HUES48 (cell line): ENCODE results near the gene ADARB2.

Experiments used
- H3K27ac ChIP-seq: one replicate; pipeline ENCODE4 v1.7.0; 2013; ENCODE audit warnings: low read depth, low read length, inconsistent platforms
- H3K27me3 ChIP-seq: 2 replicates; pipeline ENCODE4 v1.6.1; 2013; ENCODE audit warnings: mild to moderate bottlenecking, low read length; ENCODE audit not compliant: control insufficient read depth, insufficient read depth
- H3K36me3 ChIP-seq: 2 replicates; pipeline ENCODE4 v1.6.1; 2013; ENCODE audit warnings: low read length; ENCODE audit not compliant: control insufficient read depth, insufficient read depth
- H3K4me1 ChIP-seq: 2 replicates; pipeline ENCODE4 v1.6.1; 2013; ENCODE audit warnings: mild to moderate bottlenecking, low read length; ENCODE audit not compliant: control insufficient read depth, insufficient read depth
- H3K4me3 ChIP-seq: 2 replicates; pipeline ENCODE4 v1.5.1; 2013; ENCODE audit warnings: mild to moderate bottlenecking, low read depth, low read length
- H3K9ac ChIP-seq: 2 replicates; pipeline ENCODE4 v1.6.1; 2013; ENCODE audit warnings: mild to moderate bottlenecking, low read depth, low read length, moderate library complexity
- H3K9me3 ChIP-seq: 2 replicates; pipeline ENCODE4 v1.6.1; 2013; ENCODE audit warnings: low read length; ENCODE audit not compliant: control insufficient read depth, insufficient read depth

Gene ADARB2

GRCh38 chr10:1613511-1613910 lies 123.8 kb downstream of the ADARB2 start:
- Histone ChIP-seq H3K27me3 (peaks cover 6% of the 10 kb centered on the region; the same call in 1 of the 2 replicates), H3K9me3 (no peaks in the 10 kb centered on the region), H3K9ac (no peak overlapping the region), H3K27ac (no peak overlapping the region), H3K4me3 (no peak overlapping the region), H3K4me1 (peaks cover 24% of the 10 kb centered on the region), H3K36me3 (no peaks in the 10 kb centered on the region)

GRCh38 chr10:1612908-1613307 lies 124.4 kb downstream of the ADARB2 start:
- no peak overlapping the region for H3K27ac ChIP-seq
- H3K9me3 ChIP-seq, result no peaks in the 10 kb centered on the region
- H3K36me3 ChIP-seq, result no peaks in the 10 kb centered on the region
- no peak overlapping the region for H3K9ac ChIP-seq
- H3K4me3 ChIP-seq, result no peak overlapping the region
- peaks cover 6% of the 10 kb centered on the region; the same call in 1 of the 2 replicates for H3K27me3 ChIP-seq
- H3K4me1 ChIP-seq, result peaks cover 26% of the 10 kb centered on the region

GRCh38 chr10:1611936-1612550 lies 125.3 kb downstream of the ADARB2 start:
- Histone ChIP-seq H3K27me3 (peaks cover 6% of the 10 kb centered on the region; the same call in 1 of the 2 replicates), H3K36me3 (no peaks in the 10 kb centered on the region), H3K27ac (no peak overlapping the region), H3K9me3 (no peaks in the 10 kb centered on the region), H3K4me3 (no peak overlapping the region), H3K4me1 (peaks cover 22% of the 10 kb centered on the region), H3K9ac (no peak overlapping the region)

- H3K9me3 ChIP-seq, result no peaks in the 10 kb centered on the region
- no peak overlapping the region for H3K4me3 ChIP-seq
- no peaks in the 10 kb centered on the region for H3K36me3 ChIP-seq
- H3K4me1 ChIP-seq, result peaks cover 18% of the 10 kb centered on the region
- no peak overlapping the region for H3K9ac ChIP-seq
- H3K27ac ChIP-seq, result no peak overlapping the region
- H3K27me3 ChIP-seq, result peaks cover 6% of the 10 kb centered on the region; the same call in 1 of the 2 replicates
Observed at GRCh38 chr10:1610986-1611770, 126.1 kb downstream of the ADARB2 start.

GRCh38 chr10:1609648-1609970 lies 127.7 kb downstream of the ADARB2 start:
- Histone ChIP-seq H3K4me1 (peaks cover 18% of the 10 kb centered on the region), H3K9me3 (no peaks in the 10 kb centered on the region), H3K4me3 (no peak overlapping the region), H3K36me3 (no peaks in the 10 kb centered on the region), H3K27ac (no peak overlapping the region), H3K9ac (no peak overlapping the region), H3K27me3 (peaks cover 6% of the 10 kb centered on the region; the same call in 1 of the 2 replicates)

- Histone ChIP-seq H3K36me3 (no peaks in the 10 kb centered on the region), H3K27me3 (peaks cover 6% of the 10 kb centered on the region; the same call in 1 of the 2 replicates), H3K4me1 (peaks cover 18% of the 10 kb centered on the region), H3K27ac (no peak overlapping the region), H3K9ac (no peak overlapping the region), H3K9me3 (no peaks in the 10 kb centered on the region), H3K4me3 (peak overlapping the region; percentile 48)
Observed at GRCh38 chr10:1608851-1609647, 128.3 kb downstream of the ADARB2 start.

- Histone ChIP-seq H3K4me3 (peak overlapping the region; percentile 48; the same call in 1 of the 2 replicates), H3K27me3 (peaks cover 6% of the 10 kb centered on the region; the same call in 1 of the 2 replicates), H3K9me3 (no peaks in the 10 kb centered on the region), H3K27ac (no peak overlapping the region), H3K36me3 (no peaks in the 10 kb centered on the region), H3K4me1 (peaks cover 18% of the 10 kb centered on the region), H3K9ac (no peak overlapping the region)
Observed at GRCh38 chr10:1608408-1608807, 128.9 kb downstream of the ADARB2 start.

- peaks cover 18% of the 10 kb centered on the region for H3K4me1 ChIP-seq
- H3K27me3 ChIP-seq, result peaks cover 6% of the 10 kb centered on the region; the same call in 1 of the 2 replicates
- no peaks in the 10 kb centered on the region for H3K36me3 ChIP-seq
- H3K9me3 ChIP-seq, result no peaks in the 10 kb centered on the region
- no peak overlapping the region for H3K9ac ChIP-seq
- no peak overlapping the region for H3K27ac ChIP-seq
- H3K4me3 ChIP-seq, result no peak overlapping the region
Observed at GRCh38 chr10:1607466-1607865, 129.9 kb downstream of the ADARB2 start.

- Histone ChIP-seq H3K27ac (no peak overlapping the region), H3K9me3 (no peaks in the 10 kb centered on the region), H3K4me3 (no peak overlapping the region), H3K27me3 (peaks cover 6% of the 10 kb centered on the region; the same call in 1 of the 2 replicates), H3K9ac (no peak overlapping the region), H3K4me1 (peaks cover 14% of the 10 kb centered on the region), H3K36me3 (no peaks in the 10 kb centered on the region)
Observed at GRCh38 chr10:1605999-1606940, 131.1 kb downstream of the ADARB2 start.

- Histone ChIP-seq H3K36me3 (no peaks in the 10 kb centered on the region), H3K4me1 (peaks cover 14% of the 10 kb centered on the region), H3K4me3 (no peak overlapping the region), H3K9ac (no peak overlapping the region), H3K27ac (no peak overlapping the region), H3K9me3 (no peaks in the 10 kb centered on the region), H3K27me3 (peaks cover 6% of the 10 kb centered on the region; the same call in 1 of the 2 replicates)
Observed at GRCh38 chr10:1605121-1605520, 132.2 kb downstream of the ADARB2 start.
